ENCODE results near the gene FMNL2. TPM values are rescaled to one million over a fixed set of nuclear protein-coding genes. Genes with fewer than 3 reads are reported as not detected.
A peak's percentile ranks its signal among the peaks of the same experiment; 100 is the strongest.

Gene FMNL2
- total RNA-seq, 4 donors from 2014 or later, result 34.6 to 62.1 (median 51.3) TPM

DNA sequence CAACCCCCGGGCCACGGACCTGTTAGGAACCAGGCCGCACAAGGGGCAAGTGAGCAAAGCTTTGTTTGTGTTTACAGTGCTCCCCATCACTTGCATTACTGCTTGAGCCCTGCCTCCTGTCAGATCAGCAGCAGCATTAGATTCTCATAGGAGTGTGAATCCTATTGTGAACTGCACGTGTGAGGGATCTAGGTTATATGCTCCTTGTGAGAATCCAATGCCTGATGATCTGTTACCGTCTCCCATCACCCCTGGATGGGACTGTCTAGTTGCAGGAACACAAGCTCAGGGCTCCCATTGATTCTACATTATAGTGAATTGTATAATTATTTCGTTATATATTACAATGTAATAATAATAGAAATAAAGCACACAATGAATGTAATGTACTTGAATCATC lies 125.6 kb downstream of the FMNL2 start:
- ATAC-seq (ENCODE audit: low FRiP score) (no peak), DNase-seq (ENCODE audit: low spot score) (no peak)
- TF ChIP-seq, protein P1, sequence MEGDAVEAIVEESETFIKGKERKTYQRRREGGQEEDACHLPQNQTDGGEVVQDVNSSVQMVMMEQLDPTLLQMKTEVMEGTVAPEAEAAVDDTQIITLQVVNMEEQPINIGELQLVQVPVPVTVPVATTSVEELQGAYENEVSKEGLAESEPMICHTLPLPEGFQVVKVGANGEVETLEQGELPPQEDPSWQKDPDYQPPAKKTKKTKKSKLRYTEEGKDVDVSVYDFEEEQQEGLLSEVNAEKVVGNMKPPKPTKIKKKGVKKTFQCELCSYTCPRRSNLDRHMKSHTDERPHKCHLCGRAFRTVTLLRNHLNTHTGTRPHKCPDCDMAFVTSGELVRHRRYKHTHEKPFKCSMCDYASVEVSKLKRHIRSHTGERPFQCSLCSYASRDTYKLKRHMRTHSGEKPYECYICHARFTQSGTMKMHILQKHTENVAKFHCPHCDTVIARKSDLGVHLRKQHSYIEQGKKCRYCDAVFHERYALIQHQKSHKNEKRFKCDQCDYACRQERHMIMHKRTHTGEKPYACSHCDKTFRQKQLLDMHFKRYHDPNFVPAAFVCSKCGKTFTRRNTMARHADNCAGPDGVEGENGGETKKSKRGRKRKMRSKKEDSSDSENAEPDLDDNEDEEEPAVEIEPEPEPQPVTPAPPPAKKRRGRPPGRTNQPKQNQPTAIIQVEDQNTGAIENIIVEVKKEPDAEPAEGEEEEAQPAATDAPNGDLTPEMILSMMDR (IDR thresholded peaks at IDR 0.05), result no peak

DNA sequence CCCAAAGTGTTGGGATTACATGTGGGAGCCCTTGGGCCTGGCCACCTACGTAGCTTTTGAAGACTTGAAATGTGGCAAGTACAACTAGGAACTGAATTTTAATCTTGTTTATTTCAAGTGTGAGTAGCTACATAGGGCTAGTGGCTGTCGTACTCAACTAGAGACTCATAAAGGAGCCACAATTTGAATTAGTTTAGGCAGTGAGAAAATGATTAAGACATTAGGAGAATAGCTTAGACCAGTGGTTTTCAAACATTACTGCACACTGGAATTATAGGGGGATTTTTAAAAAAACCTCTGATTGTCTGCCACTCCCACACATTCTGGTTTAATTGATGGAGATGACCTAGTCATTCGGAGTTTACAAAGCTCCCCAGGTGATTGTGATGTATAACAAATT lies 127.1 kb downstream of the FMNL2 start:
- TF ChIP-seq, protein P1 (IDR thresholded peaks at IDR 0.05), result no peak
- ATAC-seq (ENCODE audit: low FRiP score) (no peak), DNase-seq (ENCODE audit: low spot score) (no peak)

DNA sequence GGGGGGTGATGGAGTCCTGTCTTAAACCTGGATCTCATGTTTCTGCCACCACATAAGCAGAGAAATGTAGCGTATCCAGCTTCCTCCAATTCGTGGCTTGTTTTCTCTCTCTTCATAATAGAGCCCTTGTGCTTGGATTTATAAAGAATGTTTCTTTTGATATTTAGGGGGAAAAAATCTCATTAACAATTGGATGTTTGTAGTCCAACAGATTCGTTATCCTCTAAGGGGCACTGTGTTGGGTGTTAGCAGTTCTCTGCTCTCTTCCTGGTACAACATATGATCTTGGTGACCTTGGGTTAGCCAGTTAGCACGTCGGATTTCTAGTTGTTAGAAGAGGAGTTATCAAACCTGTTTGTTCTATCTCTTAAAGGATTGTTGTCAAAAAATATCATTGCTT lies 127.8 kb downstream of the FMNL2 start:
- DNase-seq (ENCODE audit: low spot score), result no peak
- TF ChIP-seq, protein P1 (IDR thresholded peaks at IDR 0.05), result no peak
- ATAC-seq (ENCODE audit: low FRiP score), result no peak

DNA sequence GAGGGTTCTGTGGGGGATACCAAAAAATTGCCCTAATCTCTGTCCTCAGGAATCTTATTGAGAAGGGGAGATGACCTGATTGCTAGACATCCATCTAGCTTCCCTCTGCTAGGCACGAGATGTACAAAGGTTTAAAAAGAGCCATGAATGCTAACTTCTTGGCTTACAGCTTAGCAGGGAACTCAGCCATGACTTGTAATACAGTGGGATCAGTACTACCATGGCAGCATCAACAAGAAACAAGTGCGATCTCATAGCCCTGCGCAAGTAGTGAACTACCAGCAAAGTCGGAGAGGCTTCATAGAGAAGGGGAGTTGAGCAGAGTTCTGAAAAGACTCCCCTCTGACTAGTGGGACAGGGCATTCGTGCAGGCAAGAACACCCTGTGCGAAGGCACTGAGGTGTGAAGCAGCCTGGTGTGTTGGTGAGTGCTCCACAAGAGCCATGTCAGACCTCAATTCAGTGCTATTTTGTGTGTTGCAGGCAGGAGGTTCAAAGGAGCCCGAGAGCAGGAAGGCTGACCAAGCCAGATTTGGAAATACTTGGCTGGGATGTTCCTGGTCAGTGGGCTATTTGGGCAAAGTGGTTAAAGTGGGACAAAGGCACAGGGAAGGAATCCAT lies 130.0 kb downstream of the FMNL2 start:
- TF ChIP-seq, protein P1 (IDR thresholded peaks at IDR 0.05), result no peak
- no peak for ATAC-seq (ENCODE audit: low FRiP score)
- DNase-seq (ENCODE audit: low spot score), result no peak

DNA sequence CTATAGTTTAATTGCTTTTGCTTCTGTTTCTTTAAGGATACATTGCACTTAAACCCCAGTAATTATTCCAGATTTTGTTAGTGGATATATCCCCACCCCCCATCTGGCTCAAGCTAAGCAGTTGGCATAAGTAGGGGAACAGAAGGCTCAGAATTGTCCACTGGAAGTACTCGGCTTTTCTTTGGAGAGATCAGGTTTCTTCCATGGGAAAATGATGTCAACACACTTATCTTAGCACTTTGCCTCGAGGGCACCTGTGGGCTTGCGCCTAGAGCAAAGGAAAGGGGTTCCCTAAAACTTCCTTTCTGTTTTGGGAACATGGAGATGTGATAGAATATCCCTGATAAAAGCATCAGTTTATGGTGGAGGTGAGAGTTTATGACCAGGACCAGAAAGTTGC lies 130.6 kb downstream of the FMNL2 start:
- TF ChIP-seq, protein P1 (IDR thresholded peaks at IDR 0.05), result no peak
- no peak for DNase-seq (ENCODE audit: low spot score)
- no peak for ATAC-seq (ENCODE audit: low FRiP score)

DNA sequence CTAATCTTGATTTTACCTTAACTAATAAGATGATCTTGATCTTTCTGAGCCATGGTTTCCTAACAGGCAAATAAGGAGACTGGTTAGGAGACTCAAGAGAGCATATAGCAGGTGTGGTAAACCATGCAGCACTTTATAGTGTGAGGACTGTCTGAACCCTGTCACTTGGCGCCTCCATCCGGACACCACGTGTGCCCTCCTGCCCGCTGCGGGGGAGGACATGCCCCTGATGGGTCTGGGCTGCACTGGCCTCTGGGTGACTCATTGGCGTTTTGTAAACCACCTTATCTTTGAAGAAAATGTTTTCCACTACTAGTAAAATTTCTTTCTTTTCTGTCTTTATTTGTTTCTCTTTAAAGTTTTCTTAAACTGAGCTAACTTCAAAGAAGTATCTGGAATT lies 131.1 kb downstream of the FMNL2 start:
- DNase-seq (ENCODE audit: low spot score) (no peak), ATAC-seq (ENCODE audit: low FRiP score) (peak; percentile 48)
- TF ChIP-seq, protein P1 (IDR thresholded peaks at IDR 0.05), result no peak

DNA sequence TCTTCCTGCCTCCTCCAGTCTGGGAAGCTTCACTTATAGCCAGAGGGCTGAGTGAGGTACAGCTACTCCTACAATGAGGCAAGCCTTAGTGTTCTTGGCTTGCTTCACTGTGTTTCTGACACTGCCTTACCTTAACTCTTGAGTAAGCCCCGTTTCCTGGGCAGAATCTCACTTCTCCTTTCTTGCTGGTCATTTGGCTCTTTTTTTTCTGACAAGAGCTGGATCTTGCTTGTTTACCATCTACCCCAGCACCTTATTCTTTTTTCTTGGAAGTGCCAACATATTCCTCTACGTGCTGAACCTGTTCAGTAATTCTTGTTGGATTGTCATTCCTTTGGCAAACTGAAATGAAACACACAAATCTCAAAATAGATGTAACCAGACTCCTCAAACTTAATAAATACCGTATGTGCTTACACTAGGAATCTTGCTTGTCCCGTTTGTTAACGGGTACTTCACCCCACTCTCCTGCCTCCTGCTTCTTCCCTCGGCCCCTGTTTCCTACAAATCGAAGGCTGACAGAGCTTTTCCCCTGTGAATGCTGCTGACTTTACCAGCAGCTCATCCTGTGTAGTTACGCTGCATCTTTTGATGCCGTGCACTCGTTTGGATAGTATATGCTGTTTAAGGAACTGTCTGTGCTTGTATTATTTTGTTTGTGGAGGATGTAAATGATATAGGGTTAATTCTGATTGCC lies 132.2 kb downstream of the FMNL2 start:
- peak; percentile 88 for ATAC-seq (ENCODE audit: low FRiP score)
- TF ChIP-seq, protein P1 (IDR thresholded peaks at IDR 0.05), result no peak
- no peak for DNase-seq (ENCODE audit: low spot score)

Measured in omental fat pad (tissue), 4 donors.